Spinal cord (tissue), 10 donors: ENCODE data around the gene PPP1R9A. TPM values are rescaled to one million over a fixed set of nuclear protein-coding genes. Genes with fewer than 3 reads are reported as not detected.

ENCODE experiments used
- DNase-seq, 6 donors: peaks; one replicate each; pipeline versions ENCODE4 v3.0.0 to v3.0.0-alpha.2; 2013 to 2015; ENCODE audit warnings: low spot score in 6 of 6, low read depth in 4 of 6
- H3K27ac ChIP-seq: one replicate; pipeline ENCODE4 v1.5.1; 2013; ENCODE audit warnings: low read depth, low read length, control low read depth
- H3K27me3 ChIP-seq: one replicate; pipeline ENCODE4 v1.6.1; 2013; ENCODE audit warnings: low read length; ENCODE audit not compliant: control insufficient read depth, insufficient read depth
- H3K36me3 ChIP-seq: one replicate; pipeline ENCODE4 v1.6.1; 2013; ENCODE audit warnings: low read length; ENCODE audit not compliant: control insufficient read depth, insufficient read depth
- H3K4me1 ChIP-seq: one replicate; pipeline ENCODE4 v1.6.1; 2013; ENCODE audit warnings: low read length; ENCODE audit not compliant: control insufficient read depth, insufficient read depth
- H3K4me3 ChIP-seq: one replicate; pipeline ENCODE4 v1.5.1; 2013; ENCODE audit warnings: low read depth, low read length, control low read depth
- H3K9me3 ChIP-seq: one replicate; pipeline ENCODE4 v1.6.1; 2013; ENCODE audit warnings: low read length; ENCODE audit not compliant: control insufficient read depth, insufficient read depth
- WGBS: methylation state at CpG from one replicate; pipeline ENCODE4 v1.1.5; 2013; ENCODE audit warnings: missing lambda C conversion rate; ENCODE audit not compliant: insufficient coverage; 5-methylcytosine and 5-hydroxymethylcytosine counted together
- polyA plus RNA-seq, 2 donors: library from polyadenylated mRNA; unstranded; fragments of 120-200 nt; gene quantifications; one replicate each; pipeline ENCODE4 v1.2.1, GENCODE V29; 2013; ENCODE audit not compliant: insufficient read length in 2 of 2
- total RNA-seq, 2 donors: library from RNA; depleted of rRNA in 1 of 2; stranded (reverse); fragments of 120-200 nt in 1 of 2; fragments of >200 nt in 1 of 2; gene quantifications; one replicate each; pipeline versions ENCODE4 v1.2.3 to v1.2.4, GENCODE V29; 2013 to 2014
- donor health status: healthy.

PPP1R9A gene
- total and polyA plus RNA-seq, 4 donors: 23.4 to 69.9 (median 38.0) TPM

GRCh38 chr7:94971051-94971867 is 63.9 kb downstream of the PPP1R9A start:
- 42% methylated on average over 1 of the region's 4 CpGs for WGBS
- Histone ChIP-seq H3K4me1 (no peaks in the 10 kb centered on the region), H3K27me3 (no peaks in the 10 kb centered on the region), H3K4me3 (no peak overlapping the region), H3K27ac (no peak overlapping the region), H3K9me3 (no peaks in the 10 kb centered on the region), H3K36me3 (no peaks in the 10 kb centered on the region)
- no peak for DNase-seq

GRCh38 chr7:94972296-94972695 is 64.9 kb downstream of the PPP1R9A start:
- WGBS: 83% methylated on average over 1 of the region's 2 CpGs
- no peak for DNase-seq
- no peaks in the 10 kb centered on the region for H3K4me1 ChIP-seq
- no peaks in the 10 kb centered on the region for H3K36me3 ChIP-seq
- no peak overlapping the region for H3K4me3 ChIP-seq
- H3K27ac ChIP-seq: no peak overlapping the region
- no peaks in the 10 kb centered on the region for H3K9me3 ChIP-seq
- no peaks in the 10 kb centered on the region for H3K27me3 ChIP-seq

- Histone ChIP-seq H3K4me3 (no peak overlapping the region), H3K27me3 (no peaks in the 10 kb centered on the region), H3K36me3 (no peaks in the 10 kb centered on the region), H3K27ac (no peak overlapping the region), H3K4me1 (no peaks in the 10 kb centered on the region), H3K9me3 (no peaks in the 10 kb centered on the region)
- WGBS: 75% methylated on average over 2 of the region's 3 CpGs
- DNase-seq: no peak
Observed at GRCh38 chr7:94973844-94974243, 66.5 kb downstream of the PPP1R9A start.

DNA sequence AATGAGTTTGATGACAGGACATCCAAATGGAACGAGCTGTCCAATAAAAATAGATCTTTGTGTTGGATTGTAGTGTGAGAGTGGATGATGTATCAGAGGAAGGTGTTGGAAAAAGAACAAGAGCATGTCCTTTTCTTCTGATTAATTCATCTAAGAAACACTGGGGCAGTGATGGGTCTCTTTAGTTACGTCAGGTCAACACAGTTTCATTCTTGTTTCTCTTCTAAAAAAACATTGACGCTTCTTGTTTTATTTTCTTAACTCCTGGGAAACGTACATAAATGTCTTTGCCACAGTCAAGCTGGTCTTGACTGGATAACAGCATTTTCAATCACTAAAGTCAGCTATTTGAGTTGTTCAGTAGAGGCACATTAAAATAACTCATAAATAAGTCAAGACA is 67.0 kb downstream of the PPP1R9A start:
- Histone ChIP-seq H3K27me3 (no peaks in the 10 kb centered on the region), H3K9me3 (no peaks in the 10 kb centered on the region), H3K36me3 (no peaks in the 10 kb centered on the region), H3K4me3 (no peak overlapping the region), H3K4me1 (no peaks in the 10 kb centered on the region), H3K27ac (no peak overlapping the region)
- 83% methylated on average over 1 of the region's 4 CpGs for WGBS
- DNase-seq: no peak

DNA sequence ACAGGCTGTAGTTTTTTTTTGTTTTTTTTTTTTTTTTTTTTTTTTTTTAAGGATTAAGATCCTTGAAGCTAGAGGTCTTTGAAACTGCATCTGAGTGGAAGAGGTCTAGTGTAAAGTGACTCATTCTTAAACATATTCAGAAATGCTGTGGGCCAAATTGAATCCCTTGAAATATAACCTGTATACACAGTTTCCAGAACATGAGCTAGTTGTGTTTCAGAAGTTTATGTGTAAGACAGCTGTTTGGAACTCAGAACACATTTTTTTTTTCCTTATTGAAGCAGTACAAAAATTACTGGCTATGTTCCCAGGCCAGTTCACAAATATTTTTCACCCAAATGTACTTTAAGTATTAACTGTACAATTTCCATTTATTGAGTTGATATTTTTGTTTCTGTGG is 67.9 kb downstream of the PPP1R9A start:
- no peaks in the 10 kb centered on the region for H3K9me3 ChIP-seq
- no peaks in the 10 kb centered on the region for H3K27me3 ChIP-seq
- no peak overlapping the region for H3K27ac ChIP-seq
- H3K36me3 ChIP-seq: no peaks in the 10 kb centered on the region
- H3K4me3 ChIP-seq: no peak overlapping the region
- no peaks in the 10 kb centered on the region for H3K4me1 ChIP-seq
- no peak for DNase-seq

- Histone ChIP-seq H3K4me1 (no peaks in the 10 kb centered on the region), H3K9me3 (no peaks in the 10 kb centered on the region), H3K27me3 (no peaks in the 10 kb centered on the region), H3K36me3 (no peaks in the 10 kb centered on the region), H3K4me3 (no peak overlapping the region), H3K27ac (no peak overlapping the region)
- WGBS: 93% methylated on average over 2 of the region's 6 CpGs
- DNase-seq: no peak
Observed at GRCh38 chr7:94980418-94981142, 73.2 kb downstream of the PPP1R9A start.

- H3K27me3 ChIP-seq: no peaks in the 10 kb centered on the region
- H3K9me3 ChIP-seq: no peaks in the 10 kb centered on the region
- H3K36me3 ChIP-seq: no peaks in the 10 kb centered on the region
- no peaks in the 10 kb centered on the region for H3K4me1 ChIP-seq
- H3K4me3 ChIP-seq: no peak overlapping the region
- H3K27ac ChIP-seq: no peak overlapping the region
- DNase-seq: no peak
- WGBS: no CpG with 5 or more reads among the region's 1 CpG
Observed at GRCh38 chr7:94995921-94996320, 88.5 kb downstream of the PPP1R9A start.

- no peaks in the 10 kb centered on the region for H3K36me3 ChIP-seq
- no peak for DNase-seq
Observed at GRCh38 chr7:94996369-94996768, 89.0 kb downstream of the PPP1R9A start.

GRCh38 chr7:94997547-94997946 is 90.2 kb downstream of the PPP1R9A start:
- no peak overlapping the region for H3K4me3 ChIP-seq
- no peaks in the 10 kb centered on the region for H3K9me3 ChIP-seq
- H3K4me1 ChIP-seq: no peaks in the 10 kb centered on the region
- H3K27ac ChIP-seq: no peak overlapping the region
- no peak for DNase-seq
- no peaks in the 10 kb centered on the region for H3K36me3 ChIP-seq
- H3K27me3 ChIP-seq: no peaks in the 10 kb centered on the region
- no CpG with 5 or more reads among the region's 2 CpGs for WGBS

More at GRCh38 chr7:94996369-94996768, 89.0 kb downstream of the PPP1R9A start:
- Histone ChIP-seq H3K27me3 (no peaks in the 10 kb centered on the region), H3K4me1 (no peaks in the 10 kb centered on the region), H3K4me3 (no peak overlapping the region), H3K9me3 (no peaks in the 10 kb centered on the region), H3K27ac (no peak overlapping the region)
